IMR-90 (cell line): ENCODE measurements around the gene PHIP. TPM values are rescaled to one million over a fixed set of nuclear protein-coding genes. Genes with fewer than 3 reads are reported as not detected.

Experiments
- ATAC-seq: fragments of 200-7000 bp; cut with Tn5 transposase; 2 replicates; pipeline ENCODE4 v1.9.1; 2020; ENCODE audit warnings: low read depth, mild to moderate bottlenecking, moderate library complexity
- BruUV-seq: library from RNA; stranded (reverse); fragments of 400-500 nt; replicated peaks from 2 replicates; lab custom pipeline; 2021; lab: Mats Ljungman, UMichigan
- CTCF ChIA-PET: fragments of 300-600 bp; formaldehyde crosslinking; extraction: SDS; loops from one replicate; lab custom pipeline; 2021; ENCODE audit warnings: antibody characterized with exemption; lab: Yijun Ruan, JAX
- POLR2A ChIA-PET: fragments of 300-600 bp; sonication (Branson Sonifier 250); formaldehyde crosslinking; loops from one replicate; lab custom pipeline; 2022; ENCODE audit warnings: antibody characterized with exemption; ENCODE audit not compliant: unreplicated experiment; lab: Charles Lee
- DNase-seq: peaks from one replicate; pipeline ENCODE4 v3.0.0; 2013
- H2AFZ ChIP-seq: replicated peaks from 2 replicates; pipeline ENCODE3; 2013; ENCODE audit warnings: low read length, mild to moderate bottlenecking; ENCODE audit not compliant: poor library complexity
- H2AK5ac ChIP-seq: 2 replicates; pipeline ENCODE4 v1.6.1; 2013; ENCODE audit warnings: low read depth, low read length, inconsistent platforms
- H2AK9ac ChIP-seq: replicated peaks from 2 replicates; pipeline ENCODE3; 2013; ENCODE audit warnings: mild to moderate bottlenecking, low read depth, low read length, moderate library complexity; ENCODE audit not compliant: poor library complexity
- H2BK120ac ChIP-seq: 2 replicates; pipeline ENCODE4 v1.6.1; 2013; ENCODE audit warnings: low read depth, low read length, inconsistent platforms
- H2BK15ac ChIP-seq: 3 replicates; pipeline ENCODE4 v1.6.1; 2013; ENCODE audit warnings: low read depth, low read length, inconsistent platforms
- H2BK20ac ChIP-seq: 2 replicates; pipeline ENCODE4 v1.6.1; 2013; ENCODE audit warnings: low read depth, mild to moderate bottlenecking, inconsistent platforms, low read length, moderate library complexity
- H2BK5ac ChIP-seq: 2 replicates; pipeline ENCODE4 v1.6.1; 2013; ENCODE audit warnings: mild to moderate bottlenecking, low read depth, low read length, inconsistent platforms; ENCODE audit not compliant: poor library complexity, severe bottlenecking
- H3K14ac ChIP-seq: replicated peaks from 2 replicates; pipeline ENCODE4 v1.6.1; 2013; ENCODE audit warnings: low read depth, low read length, inconsistent platforms
- H3K18ac ChIP-seq: 2 replicates; pipeline ENCODE4 v1.6.1; 2013; ENCODE audit warnings: low read depth, low read length, control low read depth
- H3K23ac ChIP-seq: 2 replicates; pipeline ENCODE4 v1.6.1; 2013; ENCODE audit warnings: low read depth, low read length, inconsistent platforms
- H3K27ac ChIP-seq: 2 replicates; pipeline ENCODE4 v1.5.1; 2013; ENCODE audit warnings: mild to moderate bottlenecking, control low read depth, low read length; ENCODE audit not compliant: insufficient read depth
- H3K27me3 ChIP-seq: 2 replicates; pipeline ENCODE4 v1.6.1; 2013; ENCODE audit warnings: low read length; ENCODE audit not compliant: control insufficient read depth, insufficient read depth
- H3K36me3 ChIP-seq: 2 replicates; pipeline ENCODE4 v1.6.1; 2013; ENCODE audit warnings: low read length, mixed read lengths; ENCODE audit not compliant: control insufficient read depth, insufficient read depth
- H3K4ac ChIP-seq: 2 replicates; pipeline ENCODE4 v1.6.1; 2013; ENCODE audit warnings: low read depth, low read length, inconsistent platforms
- H3K4me1 ChIP-seq: 2 replicates; pipeline ENCODE4 v1.6.1; 2013; ENCODE audit warnings: low read length, mixed read lengths; ENCODE audit not compliant: control insufficient read depth, insufficient read depth
- H3K4me2 ChIP-seq: 2 replicates; pipeline ENCODE4 v1.6.1; 2013; ENCODE audit warnings: low read depth, mild to moderate bottlenecking, control low read depth, low read length, moderate library complexity
- H3K4me3 ChIP-seq: 2 replicates; pipeline ENCODE4 v1.5.1; 2013; ENCODE audit warnings: low read depth, mild to moderate bottlenecking, control low read depth, low read length, moderate library complexity; ENCODE audit not compliant: insufficient read depth
- H3K56ac ChIP-seq: 2 replicates; pipeline ENCODE4 v1.6.1; 2013; ENCODE audit warnings: low read length, inconsistent platforms; ENCODE audit not compliant: insufficient read depth; ENCODE audit errors: extremely low read depth
- H3K79me1 ChIP-seq, 2 experiments: 2 replicates each; pipeline ENCODE4 v1.6.1; 2013; ENCODE audit warnings: low read length in 2 of 2, inconsistent platforms in 1 of 2, low read depth in 1 of 2
- H3K9ac ChIP-seq: 2 replicates; pipeline ENCODE4 v1.6.1; 2013; ENCODE audit warnings: low read depth, low read length, control low read depth
- H3K9me1 ChIP-seq: 2 replicates; pipeline ENCODE4 v1.6.1; 2013; ENCODE audit warnings: low read length, inconsistent platforms; ENCODE audit not compliant: insufficient read depth
- H3K9me3 ChIP-seq: 2 replicates; pipeline ENCODE4 v1.6.1; 2013; ENCODE audit warnings: low read length; ENCODE audit not compliant: control insufficient read depth, insufficient read depth
- H4K20me1 ChIP-seq: 2 replicates; pipeline ENCODE4 v1.6.1; 2013; ENCODE audit warnings: low read length, inconsistent platforms; ENCODE audit not compliant: insufficient read depth
- H4K5ac ChIP-seq: 2 replicates; pipeline ENCODE4 v1.6.1; 2013; ENCODE audit warnings: mild to moderate bottlenecking, low read depth, low read length, control low read depth
- H4K8ac ChIP-seq, 2 experiments: 2 replicates each; pipeline ENCODE4 v1.6.1; 2013; ENCODE audit warnings: low read depth in 2 of 2, low read length in 2 of 2, control low read depth in 1 of 2, inconsistent platforms in 1 of 2
- H4K91ac ChIP-seq: 2 replicates; pipeline ENCODE4 v1.6.1; 2013; ENCODE audit warnings: low read depth, low read length, inconsistent platforms; ENCODE audit not compliant: insufficient read depth
- BHLHE40 ChIP-seq: fragments of 150-350 bp; IDR thresholded peaks from 2 replicates; pipeline ENCODE4 v1.6.1; 2016; ENCODE audit warnings: mild to moderate bottlenecking, low read depth, low read length
- CEBPB ChIP-seq: IDR thresholded peaks from 2 replicates; pipeline ENCODE4 v1.6.1; 2012; ENCODE audit warnings: low read depth, low read length, improper control_type of control experiment
- CHD1 ChIP-seq: IDR thresholded peaks from 2 replicates; pipeline ENCODE4 v1.6.1; 2012; ENCODE audit warnings: low read depth, low read length, improper control_type of control experiment
- CTCF ChIP-seq: conservative IDR thresholded peaks from 2 replicates; pipeline ENCODE4 v1.5.1; 2012; ENCODE audit warnings: mild to moderate bottlenecking, low read depth, low read length, improper control_type of control experiment
- FOS ChIP-seq: fragments of 150-350 bp; IDR thresholded peaks from 2 replicates; pipeline ENCODE4 v1.6.1; 2016; ENCODE audit warnings: low read depth, low read length
- MAFK ChIP-seq: IDR thresholded peaks from 2 replicates; pipeline ENCODE4 v1.6.1; 2012; ENCODE audit warnings: low read depth, low read length, improper control_type of control experiment
- MAZ ChIP-seq: IDR thresholded peaks from 2 replicates; pipeline ENCODE4 v1.6.1; 2012; ENCODE audit warnings: low read depth, mild to moderate bottlenecking, low read length, improper control_type of control experiment, moderate library complexity, borderline replicate concordance
- MXI1 ChIP-seq: IDR thresholded peaks from 2 replicates; pipeline ENCODE4 v1.6.1; 2012; ENCODE audit warnings: low read depth, mild to moderate bottlenecking, low read length, moderate library complexity, borderline replicate concordance
- NFE2L2 ChIP-seq: fragments of 150-350 bp; IDR thresholded peaks from 2 replicates; pipeline ENCODE4 v1.6.1; 2016; ENCODE audit warnings: low read depth, mild to moderate bottlenecking, low read length
- POLR2A ChIP-seq: IDR thresholded peaks from 2 replicates; pipeline ENCODE4 v1.6.1; 2012; ENCODE audit warnings: mild to moderate bottlenecking, low read depth, low read length
- RAD21 ChIP-seq: IDR thresholded peaks from 2 replicates; pipeline ENCODE4 v1.6.1; 2012; ENCODE audit warnings: low read length, improper control_type of control experiment
- RCOR1 ChIP-seq: IDR thresholded peaks from 2 replicates; pipeline ENCODE4 v1.6.1; 2012; ENCODE audit warnings: mild to moderate bottlenecking, low read length, improper control_type of control experiment; ENCODE audit not compliant: insufficient replicate concordance
- RFX5 ChIP-seq: IDR thresholded peaks from 2 replicates; pipeline ENCODE4 v1.8.0; 2012; ENCODE audit warnings: low read depth, mild to moderate bottlenecking, low read length, moderate library complexity
- SMC3 ChIP-seq: fragments of 150-350 bp; IDR thresholded peaks from 2 replicates; pipeline ENCODE4 v1.6.1; 2016; ENCODE audit warnings: low read depth, mild to moderate bottlenecking, antibody characterized with exemption, low read length, moderate library complexity
- WGBS, 2 experiments: methylation state at CpG; one replicate each; pipeline versions ENCODE4 v1.1.5 to v1.1.7; 2013; ENCODE audit warnings: missing lambda C conversion rate in 2 of 2; ENCODE audit not compliant: insufficient read length in 1 of 2; ENCODE audit errors: extremely low coverage in 2 of 2; 5-methylcytosine and 5-hydroxymethylcytosine counted together
- dilution Hi-C: fragments of 300-500 bp; cut with HindIII; formaldehyde crosslinking; loops from one replicate; pipeline ENCODE4 v1.14.3; 2018; ENCODE audit warnings: low sequenced_read_pairs; ENCODE audit not compliant: unreplicated experiment
- in situ Hi-C: fragments of 300-500 bp; cut with MboI; formaldehyde crosslinking; loops from 3 replicates; pipeline ENCODE4 v1.14.3; 2019; ENCODE audit warnings: low sequenced_read_pairs, inconsistent platforms, mixed read lengths
- intact Hi-C: fragments of 100-400 bp; cut with micrococcal nuclease; formaldehyde crosslinking; loops from 2 replicates; pipeline ENCODE4 v1.10.0; 2022
- polyA plus RNA-seq, 3 experiments: library from polyadenylated mRNA; depleted of rRNA; stranded (reverse); fragments of >200 nt; gene quantifications; 2 replicates each; pipeline ENCODE4 v1.2.3, GENCODE V29; 2012; ENCODE audit warnings: low replicate concordance in 1 of 3
- total RNA-seq: library from RNA; depleted of rRNA; stranded (reverse); fragments of >200 nt; gene quantifications from 2 replicates; pipeline ENCODE4 v1.2.3, GENCODE V29; 2012
- TF ChIP-seq, protein P1 (sequence below): fragments of 150-350 bp; IDR thresholded peaks from 2 replicates; pipeline ENCODE4 v1.6.1; 2016; ENCODE audit warnings: low read depth, mild to moderate bottlenecking, low read length, moderate library complexity, borderline replicate concordance
- TF ChIP-seq, protein P2 (sequence below): fragments of 150-350 bp; IDR thresholded peaks from 2 replicates; pipeline ENCODE4 v1.6.1; 2017; ENCODE audit warnings: mild to moderate bottlenecking, antibody characterized with exemption, low read length, low read depth

Gene PHIP
- total and polyA plus RNA-seq, 2 of the 4 experiments (the other 2 are of a cell fraction): 3.4 to 20.4 TPM

DNA sequence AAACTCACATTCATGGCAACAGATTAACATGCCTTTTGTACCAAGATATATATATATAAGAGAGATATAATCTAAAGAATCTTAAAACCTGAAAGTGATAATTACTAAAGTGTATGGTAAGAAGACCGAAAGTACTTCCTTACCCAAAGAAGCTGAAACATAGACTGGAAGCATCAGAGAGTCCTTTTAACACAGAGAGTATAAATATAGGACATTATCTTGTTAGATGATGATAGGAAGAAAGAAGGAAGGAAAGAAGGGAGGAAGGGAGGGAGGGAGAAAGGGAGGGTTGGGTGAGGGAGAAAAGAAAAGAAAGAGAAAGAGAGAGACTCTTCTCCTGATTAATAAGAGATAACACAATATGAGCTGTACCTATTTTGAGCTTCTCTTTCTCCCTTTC, 68.2 kb downstream of the PHIP start:
- Histone ChIP-seq H3K9me1 (no peaks in the 10 kb centered on the region), H4K91ac (no peak overlapping the region), H2AK9ac (no peak overlapping the region), H3K23ac (no peak overlapping the region), H3K79me1 (no peaks in the 10 kb centered on the region; a peak in 2 of 4 replicates), H2BK20ac (no peak overlapping the region), H4K8ac (no peak overlapping the region), H3K27me3 (no peaks in the 10 kb centered on the region), H3K56ac (no peak overlapping the region), H2AK5ac (no peak overlapping the region), H3K9ac (no peak overlapping the region), H3K4me1 (no peaks in the 10 kb centered on the region), H4K20me1 (no peaks in the 10 kb centered on the region), H3K18ac (no peak overlapping the region), H2BK120ac (no peak overlapping the region), H2AFZ (no peak overlapping the region), H3K27ac (no peak overlapping the region), H4K5ac (no peak overlapping the region), H3K4ac (no peak overlapping the region), H3K36me3 (no peaks in the 10 kb centered on the region), H2BK5ac (no peak overlapping the region), H2BK15ac (no peak overlapping the region), H3K4me2 (no peak overlapping the region), H3K9me3 (no peaks in the 10 kb centered on the region), H3K14ac (no peak overlapping the region), H3K4me3 (no peak overlapping the region)
- no TSS peak for BruUV-seq
- dilution Hi-C loops (no loop called here), intact Hi-C loops (loop anchor here (5.0 to 10.0 kb wide), 2 partner anchors 53 to 455 kb away; no protein-coding TSS in a partner anchor), in situ Hi-C loops (no loop called here)
- no CpG with 5 or more reads among the region's 1 CpG for WGBS, 2 experiments
- TF ChIP-seq, protein P1, sequence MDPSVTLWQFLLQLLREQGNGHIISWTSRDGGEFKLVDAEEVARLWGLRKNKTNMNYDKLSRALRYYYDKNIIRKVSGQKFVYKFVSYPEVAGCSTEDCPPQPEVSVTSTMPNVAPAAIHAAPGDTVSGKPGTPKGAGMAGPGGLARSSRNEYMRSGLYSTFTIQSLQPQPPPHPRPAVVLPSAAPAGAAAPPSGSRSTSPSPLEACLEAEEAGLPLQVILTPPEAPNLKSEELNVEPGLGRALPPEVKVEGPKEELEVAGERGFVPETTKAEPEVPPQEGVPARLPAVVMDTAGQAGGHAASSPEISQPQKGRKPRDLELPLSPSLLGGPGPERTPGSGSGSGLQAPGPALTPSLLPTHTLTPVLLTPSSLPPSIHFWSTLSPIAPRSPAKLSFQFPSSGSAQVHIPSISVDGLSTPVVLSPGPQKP: no peak
- TF ChIP-seq MXI1 (no peak), CTCF (no peak), CEBPB (no peak), RFX5 (no peak), RAD21 (no peak), CHD1 (no peak), FOS (no peak), NFE2L2 (no peak), BHLHE40 (no peak), SMC3 (no peak), MAZ (no peak), MAFK (no peak), POLR2A (no peak), RCOR1 (no peak)
- TF ChIP-seq, protein P2, sequence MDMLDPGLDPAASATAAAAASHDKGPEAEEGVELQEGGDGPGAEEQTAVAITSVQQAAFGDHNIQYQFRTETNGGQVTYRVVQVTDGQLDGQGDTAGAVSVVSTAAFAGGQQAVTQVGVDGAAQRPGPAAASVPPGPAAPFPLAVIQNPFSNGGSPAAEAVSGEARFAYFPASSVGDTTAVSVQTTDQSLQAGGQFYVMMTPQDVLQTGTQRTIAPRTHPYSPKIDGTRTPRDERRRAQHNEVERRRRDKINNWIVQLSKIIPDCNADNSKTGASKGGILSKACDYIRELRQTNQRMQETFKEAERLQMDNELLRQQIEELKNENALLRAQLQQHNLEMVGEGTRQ: no peak
- POLR2A ChIA-PET: no interaction called here
- ATAC-seq (no peak), DNase-seq (no peak)
- CTCF ChIA-PET: no interaction called here
